Stimulated activated CD4-positive, alpha-beta T cell treated with anti-CD3 and anti-CD28 coated beads, Interleukin-4, amount 100 ng/mL, for 4 hours (primary cell): ENCODE data around the gene LYSMD3.

ENCODE experiments used
- DNase-seq, 2 experiments: peaks; one replicate each; pipeline ENCODE4 v3.0.0-alpha.2; 2020

Gene LYSMD3

DNA sequence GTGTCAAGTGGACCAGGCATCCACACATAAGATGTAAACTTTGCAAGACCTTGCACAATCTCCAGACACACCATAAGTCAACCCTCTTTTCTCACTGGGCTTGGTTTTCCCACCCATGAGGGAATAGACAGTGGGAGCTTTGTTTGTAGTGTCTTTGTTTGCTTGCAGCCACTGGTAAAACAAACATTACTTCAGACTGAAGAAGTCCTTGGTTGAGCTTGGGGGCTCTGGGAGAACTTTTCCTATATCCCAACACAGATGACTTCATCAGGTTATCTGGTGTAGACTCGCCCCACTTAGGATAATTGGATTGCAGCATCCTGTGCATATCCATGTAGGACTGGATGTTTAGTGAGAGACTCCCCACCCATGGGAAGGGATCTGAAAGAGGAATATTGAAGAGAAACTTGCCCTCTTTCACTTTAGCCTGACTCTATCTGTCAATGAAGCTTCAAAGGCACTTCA is 17.7 kb upstream of the LYSMD3 start:
- DNase-seq, result no peak

DNA sequence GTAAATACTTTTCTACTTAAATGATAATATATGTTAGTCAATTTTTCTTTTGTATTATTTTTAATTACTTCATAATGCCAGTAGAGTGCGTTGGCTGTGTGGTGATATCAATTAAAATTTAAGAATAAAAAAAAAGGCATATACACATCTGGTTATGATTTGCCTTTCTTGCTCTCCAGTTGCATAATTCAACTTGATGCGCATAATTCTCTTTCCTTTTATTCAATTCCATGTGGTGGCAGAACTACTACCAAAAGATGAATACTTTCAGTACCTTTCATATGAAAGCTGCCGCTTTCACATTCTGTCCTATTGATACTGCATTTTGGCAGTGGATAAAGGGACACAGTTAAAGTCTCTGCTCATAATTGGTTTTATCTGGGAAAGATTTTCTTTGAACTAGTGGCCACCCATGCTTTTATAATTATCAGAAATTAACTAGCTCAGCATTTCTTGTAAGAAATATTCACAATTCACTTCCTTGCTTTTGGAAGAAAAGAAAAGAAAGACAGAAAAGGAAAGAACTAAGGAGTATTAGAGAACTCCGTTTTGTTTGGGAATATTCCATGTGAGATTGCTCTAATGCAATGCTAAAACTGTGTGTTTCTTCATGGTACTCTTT is 16.9 kb upstream of the LYSMD3 start:
- no peak for DNase-seq

DNA sequence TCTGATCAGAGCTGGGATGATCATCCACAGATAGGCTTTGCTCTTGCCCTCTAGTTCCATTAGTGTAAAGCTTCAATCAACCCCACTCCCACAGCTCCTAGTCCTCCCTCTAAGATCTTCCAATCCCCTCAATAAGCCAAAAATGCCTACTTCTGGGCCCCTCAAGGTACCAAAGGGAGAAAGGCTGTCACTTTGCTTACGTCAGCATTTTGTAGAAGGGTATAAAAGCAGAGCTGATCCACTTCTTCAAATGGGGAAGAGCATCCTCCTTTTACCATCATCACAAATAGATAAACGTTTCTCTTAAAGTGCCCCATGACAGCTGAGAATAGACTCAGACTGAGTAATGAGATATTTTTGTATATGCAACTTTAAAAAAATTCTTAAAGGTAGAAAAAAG is 16.1 kb upstream of the LYSMD3 start:
- DNase-seq, result no peak

DNA sequence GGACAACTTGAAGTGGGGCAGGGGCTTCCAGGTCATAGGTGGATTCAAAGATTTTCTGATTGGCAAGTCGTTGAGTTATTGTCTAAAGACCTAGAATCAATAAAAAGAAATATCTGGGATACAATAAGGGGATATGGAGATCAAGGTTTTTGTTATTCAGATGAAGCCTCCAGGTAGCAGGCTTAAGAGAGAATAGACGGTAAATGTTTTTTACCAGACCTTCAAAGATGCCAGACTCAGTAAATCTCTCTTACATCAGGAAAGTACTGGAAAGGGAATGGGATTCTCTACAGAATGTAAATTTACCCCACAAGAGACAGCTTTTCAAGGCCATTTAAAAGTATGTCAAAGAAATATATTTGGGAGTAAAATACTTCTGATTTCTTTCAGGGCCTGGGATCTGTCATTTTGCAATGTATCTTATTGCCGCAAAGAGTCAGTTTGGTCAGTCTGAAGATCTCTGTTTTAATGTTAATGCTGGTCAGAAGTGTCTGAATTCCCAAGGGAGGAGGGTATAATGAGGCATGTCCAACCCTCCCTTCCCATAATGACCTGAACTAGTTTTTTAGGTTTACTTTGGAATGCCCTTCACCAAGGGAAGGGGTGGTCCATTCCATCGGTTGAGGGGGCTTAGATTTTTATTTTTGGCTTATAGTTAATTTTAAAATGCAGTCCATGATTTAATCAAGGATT is 13.6 kb upstream of the LYSMD3 start:
- DNase-seq, result no peak

DNA sequence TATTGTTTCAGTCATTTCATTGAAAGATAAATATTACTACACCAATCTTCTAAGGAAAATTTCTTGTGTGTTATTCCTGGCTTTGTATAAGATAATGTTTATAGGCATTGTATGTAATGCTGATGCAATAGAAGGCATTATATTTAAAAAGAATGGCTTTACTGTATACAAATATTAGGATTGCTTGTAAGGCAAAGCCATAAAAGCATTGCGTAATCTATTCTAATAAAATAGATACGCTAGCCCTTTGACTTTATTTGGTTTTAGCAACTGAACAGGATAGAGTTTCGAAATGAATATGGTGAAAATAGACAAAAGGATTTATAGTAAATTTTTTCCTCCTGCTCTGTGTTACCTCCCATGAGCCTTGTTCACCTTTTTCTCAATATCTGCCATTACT is 5.5 kb upstream of the LYSMD3 start:
- no peak for DNase-seq

DNA sequence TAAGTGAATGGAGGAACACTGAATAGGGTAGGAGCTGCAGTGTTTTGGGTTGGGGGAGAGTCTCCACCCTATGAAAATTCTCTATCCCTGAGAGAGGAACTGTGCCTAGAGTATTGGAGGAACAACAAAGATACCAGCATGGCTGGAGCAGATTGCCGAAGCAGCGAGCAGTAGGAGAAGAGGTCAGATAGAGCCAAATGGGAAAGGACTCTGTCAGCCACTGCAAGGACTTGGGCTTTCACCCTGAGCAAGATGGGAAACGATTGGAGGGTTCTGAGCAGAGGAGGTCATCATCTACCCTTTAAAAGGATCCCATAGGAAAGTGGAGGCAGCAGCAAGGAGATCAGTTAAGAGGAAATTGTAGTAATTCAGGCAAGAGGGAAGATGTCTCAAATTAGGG is 4.4 kb upstream of the LYSMD3 start:
- DNase-seq, result no peak

DNA sequence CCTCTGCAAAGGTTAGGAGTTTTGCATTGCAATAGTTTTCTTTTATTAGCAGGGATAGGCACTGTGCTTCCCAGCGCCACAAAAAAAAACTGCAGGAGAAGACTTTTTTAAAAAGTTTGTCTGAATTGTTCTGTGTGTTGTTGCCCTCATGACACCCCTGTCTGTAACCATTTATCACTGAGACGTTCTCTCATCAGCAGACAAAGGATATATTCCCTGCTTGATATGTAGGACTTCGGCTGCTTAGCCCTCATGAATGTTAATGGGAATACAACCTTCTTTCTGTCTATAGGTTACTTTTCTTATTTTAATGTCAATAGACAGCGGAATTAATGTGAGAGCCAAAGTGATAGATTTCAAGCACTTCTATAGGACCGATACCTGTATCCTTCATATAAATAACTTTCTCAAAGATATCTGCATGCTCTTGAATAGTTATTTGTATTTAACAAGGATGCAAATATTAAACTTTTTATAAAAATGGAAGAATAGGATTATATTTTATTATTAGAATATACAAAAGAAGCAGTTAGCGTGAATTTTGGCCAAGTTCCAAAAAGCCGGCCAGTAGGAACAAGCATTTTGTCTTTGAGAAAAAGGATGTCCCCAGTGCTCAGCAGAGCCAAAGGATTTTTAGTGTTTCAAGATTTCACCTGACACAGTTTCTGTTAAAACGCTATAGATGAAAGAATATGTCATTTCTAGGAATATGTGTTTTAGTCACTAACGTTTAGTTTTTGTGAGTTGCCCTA is 1.5 kb upstream of the LYSMD3 start:
- DNase-seq, result no peak

DNA sequence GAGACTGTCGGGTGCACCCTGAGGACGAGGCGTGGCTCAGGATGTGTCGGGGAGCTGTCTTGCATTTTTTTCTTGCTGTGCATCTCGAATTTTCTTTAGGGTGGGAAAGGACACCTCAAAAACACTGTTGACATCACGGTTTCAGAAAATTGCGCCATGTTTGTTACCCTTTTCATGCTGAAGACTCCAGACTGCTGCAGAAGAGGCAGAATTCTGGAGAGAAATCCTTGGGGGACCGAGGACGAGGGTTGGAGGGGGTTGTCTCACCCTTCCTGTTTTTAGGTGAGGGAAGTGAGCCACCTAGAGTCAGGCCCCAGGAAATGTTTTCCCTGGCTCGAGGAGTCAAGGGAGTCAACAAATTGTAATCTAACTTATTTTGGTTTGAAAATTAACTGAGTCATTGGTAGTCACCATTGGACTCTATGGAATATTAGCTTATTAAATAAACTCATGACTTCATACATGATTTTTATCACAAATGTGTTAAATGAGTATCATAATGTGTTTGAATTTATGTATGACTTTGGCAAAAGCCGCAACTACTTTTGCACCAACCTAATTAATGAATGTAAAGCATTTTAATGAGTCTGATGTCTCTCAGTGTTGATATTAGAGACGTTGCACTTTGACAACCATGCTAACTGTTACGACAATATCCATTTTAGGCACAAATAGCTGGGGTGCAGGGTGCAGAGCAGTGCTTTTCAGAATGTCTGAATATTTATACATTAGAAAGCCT is 724 bp upstream of the LYSMD3 start:
- peak; percentile 31 to 55 for DNase-seq

DNA sequence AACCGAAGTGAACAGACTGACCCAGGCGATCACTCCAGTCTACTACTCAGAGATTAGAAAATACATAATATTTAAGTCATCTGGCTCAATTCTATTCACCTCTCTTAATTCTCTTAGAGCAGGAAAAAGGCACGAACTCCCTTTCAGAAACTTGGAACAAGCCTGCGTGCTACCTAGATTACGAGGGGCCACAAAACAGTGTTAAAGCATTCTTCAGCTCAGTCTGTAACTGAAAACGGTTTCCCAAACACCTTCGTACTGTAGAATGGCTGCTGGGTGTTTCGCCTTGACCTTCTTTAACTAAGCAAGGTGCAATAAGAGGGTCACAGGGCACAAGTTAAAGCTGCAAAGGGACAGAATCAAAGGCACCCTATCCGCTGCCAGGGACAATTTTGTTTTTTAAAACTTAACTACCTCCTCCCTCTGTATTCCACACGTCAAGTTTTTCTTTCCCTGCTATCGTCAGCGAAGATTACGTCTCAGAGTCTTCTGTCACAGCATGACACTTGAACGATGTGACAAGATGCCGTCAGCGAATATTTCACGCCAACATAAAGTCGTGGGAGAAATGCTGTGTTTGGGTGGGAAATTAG is 687 bp downstream of the LYSMD3 start:
- no peak for DNase-seq

DNA sequence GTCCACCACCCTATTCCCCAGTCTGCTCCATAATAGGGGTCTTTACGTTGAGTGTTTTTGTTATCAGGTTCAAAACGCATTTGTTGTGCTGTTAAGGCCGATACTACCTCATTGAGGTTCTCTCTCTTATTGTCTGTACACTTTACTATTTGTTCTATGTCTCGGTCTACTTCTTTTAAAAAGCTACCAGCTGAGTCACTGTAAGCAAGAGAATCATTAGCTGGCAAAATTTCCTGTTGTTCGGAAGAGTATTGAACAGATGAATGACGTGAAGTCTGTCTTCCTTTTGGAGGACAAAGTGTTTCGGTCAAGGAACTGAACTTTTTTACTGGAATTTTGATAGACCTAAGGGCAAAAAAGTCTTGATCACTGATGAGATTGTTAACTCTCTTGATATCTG is 10.3 kb downstream of the LYSMD3 start:
- DNase-seq, result no peak

DNA sequence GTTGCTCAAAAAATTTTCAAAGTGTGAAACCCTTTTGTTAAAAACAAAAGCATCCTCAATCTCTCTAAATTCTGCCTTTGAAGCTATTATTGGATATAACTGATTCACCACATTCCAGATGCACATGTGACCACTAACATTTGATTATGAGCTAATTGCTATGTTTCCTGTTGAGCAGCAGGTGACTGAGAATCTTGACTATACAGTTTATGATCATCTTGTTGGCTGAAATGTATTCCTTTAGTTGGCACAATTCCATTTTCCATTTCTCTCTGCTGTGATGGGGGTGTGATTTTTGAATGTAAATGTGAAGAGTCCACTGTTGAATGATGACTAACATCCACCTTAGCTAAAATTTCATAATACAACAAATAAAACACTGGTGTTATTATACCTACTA is 10.7 kb downstream of the LYSMD3 start:
- DNase-seq, result no peak

DNA sequence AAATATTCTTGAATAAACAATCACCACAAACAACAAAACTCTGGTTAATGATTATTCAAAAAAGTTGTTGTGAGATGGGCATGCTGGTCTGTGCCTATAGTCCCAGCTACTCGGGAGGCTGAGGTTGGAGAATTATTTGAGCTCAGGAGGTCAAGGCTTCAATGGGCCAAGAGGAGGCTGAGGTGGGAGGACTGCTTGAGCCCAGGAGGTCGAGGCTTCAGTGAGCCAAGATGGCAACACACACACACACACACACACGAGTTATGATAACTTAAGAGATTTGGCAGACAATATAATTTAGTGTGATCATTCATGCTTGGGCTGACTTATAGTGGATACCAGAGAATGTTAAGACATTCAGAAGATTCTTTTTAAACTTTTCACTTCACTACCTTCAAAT is 14.9 kb downstream of the LYSMD3 start:
- no peak for DNase-seq

DNA sequence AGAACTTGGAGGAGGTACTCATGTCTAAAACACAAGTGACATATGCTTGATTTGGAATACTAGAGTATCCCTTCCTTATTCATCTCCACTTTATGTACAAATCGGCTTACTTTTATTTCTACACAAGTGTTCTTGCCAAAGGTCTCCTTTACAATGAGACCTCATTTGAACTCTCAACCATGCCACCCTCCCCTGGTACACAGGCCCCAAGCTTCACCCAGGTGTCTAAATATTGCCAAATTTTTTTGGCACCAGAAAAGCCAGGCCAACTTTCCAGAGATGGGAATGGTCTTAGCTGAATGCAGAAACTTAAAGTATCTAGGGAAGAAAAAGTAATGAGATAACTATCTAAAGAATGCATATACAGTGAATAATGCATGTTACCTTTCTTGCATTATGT is 18.9 kb downstream of the LYSMD3 start:
- DNase-seq, result no peak

DNA sequence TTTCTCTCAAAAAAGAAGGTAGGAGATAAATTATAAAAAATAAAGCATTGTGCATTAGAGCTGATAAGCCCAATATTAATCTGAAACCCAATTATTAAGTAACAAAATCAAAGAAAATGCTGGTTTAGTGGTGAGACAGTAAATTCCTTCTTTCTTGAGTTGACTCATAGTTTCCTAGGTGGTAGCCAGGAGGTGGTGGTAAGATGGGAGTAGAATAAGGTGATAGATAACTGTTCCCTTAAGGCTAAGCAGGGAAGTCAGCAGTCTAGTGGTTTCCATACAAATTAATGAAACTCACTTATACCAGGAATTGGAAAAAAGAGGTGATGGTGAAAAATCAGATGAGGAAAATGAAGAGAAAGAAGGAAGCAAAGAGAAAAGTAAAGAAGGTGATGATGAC is 23.2 kb downstream of the LYSMD3 start:
- no peak for DNase-seq

DNA sequence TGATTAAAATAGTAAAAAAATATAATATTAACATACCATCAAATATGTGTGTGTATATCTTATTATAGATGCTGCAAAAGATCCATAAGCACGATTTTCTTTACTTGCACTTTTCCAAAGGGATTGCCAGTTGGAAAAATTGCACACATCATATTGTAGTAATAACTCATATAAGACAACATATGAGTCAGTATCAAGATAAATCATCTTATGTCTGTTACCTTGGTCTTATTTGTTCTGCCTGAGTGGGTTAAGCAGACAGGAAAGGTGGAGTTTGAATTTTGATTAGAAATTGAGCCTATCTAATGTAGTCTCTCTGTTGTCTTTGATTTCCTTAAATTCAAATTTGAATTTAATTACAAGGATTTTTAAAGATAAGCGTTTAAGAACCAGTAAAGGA is 24.6 kb downstream of the LYSMD3 start:
- DNase-seq, result no peak

DNA sequence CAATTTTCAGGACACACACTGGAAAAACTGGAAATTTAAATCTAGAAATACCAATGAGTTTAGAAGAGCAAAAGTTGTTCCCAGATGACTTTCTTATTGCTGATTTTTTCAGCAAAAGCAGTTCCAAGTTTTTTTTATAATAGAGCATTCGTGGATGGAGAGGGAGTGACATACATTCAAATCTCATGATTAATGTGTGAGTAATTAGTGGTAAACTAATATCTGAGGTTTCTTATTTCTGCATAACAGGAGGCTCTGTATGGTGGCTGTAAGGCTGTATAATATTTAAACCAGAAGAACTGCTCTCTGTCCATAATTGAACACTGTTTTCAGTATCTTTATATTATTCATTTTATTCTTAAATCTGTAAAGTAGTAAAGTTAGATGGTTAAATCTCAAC is 25.8 kb downstream of the LYSMD3 start:
- DNase-seq, result no peak

DNA sequence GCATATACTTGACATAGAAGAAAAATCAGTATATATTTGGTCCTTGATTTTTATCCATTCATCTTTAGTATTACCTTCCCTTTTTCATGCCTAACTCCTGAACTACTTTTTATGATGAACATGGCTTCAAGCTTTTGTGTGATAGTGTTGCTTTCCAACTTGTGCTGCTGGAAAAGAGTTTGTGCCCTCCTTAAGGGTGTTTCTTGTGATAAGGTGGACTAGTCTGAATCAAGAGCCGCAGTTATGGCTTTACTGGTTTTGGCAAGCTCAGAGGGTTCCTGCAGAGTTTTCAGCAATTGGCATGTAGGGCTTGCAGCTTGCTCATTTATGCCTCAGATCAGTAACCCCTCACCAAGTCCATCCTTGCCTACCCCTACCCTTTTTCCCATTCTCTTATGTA is 34.2 kb downstream of the LYSMD3 start:
- no peak for DNase-seq

DNA sequence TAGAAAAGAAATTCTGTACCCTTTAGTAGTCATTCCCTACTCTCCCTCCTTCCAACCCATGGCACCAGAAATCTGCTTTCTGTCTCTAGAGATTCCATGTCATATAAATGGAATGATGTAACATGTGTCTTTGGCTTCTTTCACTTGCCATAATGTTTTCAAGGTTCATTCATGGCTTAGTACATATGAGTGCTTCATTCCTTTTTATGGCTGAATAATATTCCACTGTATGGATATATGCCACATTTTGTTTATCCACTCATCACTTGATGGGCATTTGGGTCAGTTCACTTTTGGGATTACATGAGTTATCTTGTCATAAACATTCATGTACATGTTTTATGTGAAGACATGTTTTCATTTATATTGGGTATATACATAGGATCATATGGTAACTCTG is 35.3 kb downstream of the LYSMD3 start:
- DNase-seq, result no peak

DNA sequence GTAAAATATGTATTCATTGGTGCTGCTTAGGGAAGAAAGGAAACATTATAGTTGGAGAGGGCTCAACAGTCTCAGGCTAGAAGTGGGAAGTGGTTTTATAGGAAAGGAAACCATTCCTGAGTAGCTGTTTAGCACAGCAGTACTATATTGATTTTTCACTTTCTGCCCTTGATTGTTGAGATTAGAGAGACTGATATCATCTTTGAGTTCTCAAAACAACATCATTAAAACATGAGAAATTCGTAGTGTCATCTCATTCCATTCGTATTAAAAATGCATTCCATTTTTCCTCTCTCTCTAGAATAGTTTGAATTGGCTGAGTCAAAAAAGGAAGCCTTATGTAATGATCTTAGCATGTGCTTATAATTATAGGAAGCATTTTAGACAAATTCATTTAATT is 40.6 kb downstream of the LYSMD3 start:
- DNase-seq, result no peak

DNA sequence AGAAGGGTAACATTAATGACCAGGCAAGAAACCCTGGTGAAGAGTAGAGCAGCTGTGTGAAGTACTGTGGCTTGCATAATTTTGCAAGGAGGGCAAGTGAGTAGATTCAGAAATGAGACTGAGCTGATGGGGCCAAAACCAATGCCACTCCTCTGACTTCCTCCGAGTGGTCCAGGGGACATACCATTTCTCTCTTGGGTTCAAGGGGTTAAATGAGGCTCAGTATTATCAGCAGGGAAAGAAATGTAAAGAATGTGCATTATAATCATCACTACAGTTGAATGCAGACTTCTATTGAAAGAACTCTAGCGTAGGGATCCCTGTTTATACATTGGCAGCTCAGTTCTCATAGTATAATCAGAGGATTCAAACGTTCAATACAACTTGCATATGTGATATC is 44.8 kb downstream of the LYSMD3 start:
- no peak for DNase-seq

DNA sequence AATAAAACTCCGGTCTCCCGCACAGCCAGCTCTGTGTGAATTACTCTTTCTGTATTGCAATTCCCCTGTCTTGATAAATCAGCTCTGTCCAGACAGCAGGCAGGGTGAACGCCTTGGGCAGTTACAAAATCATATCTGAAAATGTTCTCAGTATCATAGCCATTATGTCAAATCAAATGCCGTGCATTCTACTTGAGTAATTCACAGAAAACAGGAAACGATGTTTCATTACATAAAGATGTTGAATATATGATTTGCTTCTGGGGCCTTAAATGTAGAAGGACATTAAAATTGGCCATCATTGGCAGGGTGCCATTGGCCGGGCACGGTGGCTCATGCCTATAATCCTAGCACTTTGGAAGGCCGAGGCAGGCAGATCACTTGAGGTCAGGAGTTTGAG is 46.2 kb downstream of the LYSMD3 start:
- DNase-seq, result no peak

DNA sequence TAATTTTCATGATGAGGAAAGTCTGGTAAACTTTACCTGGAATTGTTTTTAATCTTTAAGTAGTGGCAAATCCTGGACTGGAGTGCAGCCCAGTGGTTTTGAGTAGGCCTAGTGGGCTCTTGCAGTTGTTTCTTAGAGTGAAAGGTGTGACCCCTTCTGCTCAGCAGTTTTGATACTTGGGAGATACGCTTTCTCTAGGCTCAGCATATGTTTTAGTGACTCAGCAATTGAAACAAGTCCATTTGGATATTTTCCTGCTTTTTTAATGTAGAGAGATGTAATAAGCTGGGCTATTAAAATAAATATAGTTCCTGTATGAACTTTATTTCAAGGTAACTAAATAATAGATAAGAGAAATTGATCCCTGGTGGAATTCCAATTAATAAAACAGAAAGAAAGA is 48.7 kb downstream of the LYSMD3 start:
- DNase-seq, result no peak
